ENCODE data around the gene CD48. TPM values are rescaled to one million over a fixed set of nuclear protein-coding genes. Genes with fewer than 3 reads are reported as not detected.

Gene CD48
- total RNA-seq, 1 experiment from 2014 or later, result 0.20 TPM

DNA sequence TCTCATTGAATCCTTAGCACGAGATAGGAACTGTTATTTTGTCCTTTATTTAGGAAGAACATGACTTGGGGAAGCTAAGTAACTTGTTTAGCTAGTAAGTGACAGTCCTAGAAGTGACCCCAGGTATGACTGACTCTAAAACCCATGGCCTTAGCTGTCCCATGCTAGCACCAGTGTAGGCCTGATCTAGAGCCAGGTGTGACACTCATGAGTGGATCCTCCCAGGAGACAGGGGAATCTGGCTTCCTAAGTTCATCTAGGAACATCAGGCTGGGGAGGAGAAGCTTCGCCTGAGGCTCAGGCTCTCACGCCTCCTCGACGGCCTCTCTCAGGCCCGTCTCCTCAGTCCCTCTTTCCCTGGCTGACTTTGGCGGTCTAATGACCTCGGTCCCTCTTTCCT lies 31.2 kb downstream of the CD48 start (continued):
- TF ChIP-seq, protein P1, sequence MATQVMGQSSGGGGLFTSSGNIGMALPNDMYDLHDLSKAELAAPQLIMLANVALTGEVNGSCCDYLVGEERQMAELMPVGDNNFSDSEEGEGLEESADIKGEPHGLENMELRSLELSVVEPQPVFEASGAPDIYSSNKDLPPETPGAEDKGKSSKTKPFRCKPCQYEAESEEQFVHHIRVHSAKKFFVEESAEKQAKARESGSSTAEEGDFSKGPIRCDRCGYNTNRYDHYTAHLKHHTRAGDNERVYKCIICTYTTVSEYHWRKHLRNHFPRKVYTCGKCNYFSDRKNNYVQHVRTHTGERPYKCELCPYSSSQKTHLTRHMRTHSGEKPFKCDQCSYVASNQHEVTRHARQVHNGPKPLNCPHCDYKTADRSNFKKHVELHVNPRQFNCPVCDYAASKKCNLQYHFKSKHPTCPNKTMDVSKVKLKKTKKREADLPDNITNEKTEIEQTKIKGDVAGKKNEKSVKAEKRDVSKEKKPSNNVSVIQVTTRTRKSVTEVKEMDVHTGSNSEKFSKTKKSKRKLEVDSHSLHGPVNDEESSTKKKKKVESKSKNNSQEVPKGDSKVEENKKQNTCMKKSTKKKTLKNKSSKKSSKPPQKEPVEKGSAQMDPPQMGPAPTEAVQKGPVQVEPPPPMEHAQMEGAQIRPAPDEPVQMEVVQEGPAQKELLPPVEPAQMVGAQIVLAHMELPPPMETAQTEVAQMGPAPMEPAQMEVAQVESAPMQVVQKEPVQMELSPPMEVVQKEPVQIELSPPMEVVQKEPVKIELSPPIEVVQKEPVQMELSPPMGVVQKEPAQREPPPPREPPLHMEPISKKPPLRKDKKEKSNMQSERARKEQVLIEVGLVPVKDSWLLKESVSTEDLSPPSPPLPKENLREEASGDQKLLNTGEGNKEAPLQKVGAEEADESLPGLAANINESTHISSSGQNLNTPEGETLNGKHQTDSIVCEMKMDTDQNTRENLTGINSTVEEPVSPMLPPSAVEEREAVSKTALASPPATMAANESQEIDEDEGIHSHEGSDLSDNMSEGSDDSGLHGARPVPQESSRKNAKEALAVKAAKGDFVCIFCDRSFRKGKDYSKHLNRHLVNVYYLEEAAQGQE (IDR thresholded peaks at IDR 0.05; ENCODE audit: low read depth), result no peak
- TF ChIP-seq, protein P2, sequence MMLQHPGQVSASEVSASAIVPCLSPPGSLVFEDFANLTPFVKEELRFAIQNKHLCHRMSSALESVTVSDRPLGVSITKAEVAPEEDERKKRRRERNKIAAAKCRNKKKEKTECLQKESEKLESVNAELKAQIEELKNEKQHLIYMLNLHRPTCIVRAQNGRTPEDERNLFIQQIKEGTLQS (IDR thresholded peaks at IDR 0.05), result no peak
- no peak for TF ChIP-seq CBX3 (IDR thresholded peaks at IDR 0.05; ENCODE audit: low read depth)
- TF ChIP-seq ZFX (IDR thresholded peaks at IDR 0.05), result no peak

DNA sequence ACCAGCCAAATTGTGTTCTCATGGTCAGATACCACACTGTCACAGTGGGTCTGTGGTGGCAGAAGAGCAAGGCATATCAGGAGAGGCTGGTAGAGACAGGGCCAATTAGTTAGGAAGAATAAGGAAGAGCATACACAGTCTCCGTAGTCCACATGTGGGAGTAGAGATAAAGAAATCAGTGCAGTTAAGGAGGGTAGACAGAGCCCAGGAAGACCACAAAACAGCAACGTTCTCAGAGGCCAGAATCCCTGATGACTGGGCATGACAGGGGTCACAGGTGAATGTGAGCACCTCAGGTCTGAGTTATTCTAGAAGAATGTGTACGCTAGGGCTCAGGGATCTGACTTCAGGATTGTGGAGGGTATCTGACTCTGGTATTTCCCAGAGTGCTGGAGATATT lies 31.7 kb downstream of the CD48 start:
- no peak overlapping the region for H3K4me3 ChIP-seq (replicated peaks in 1 of 2; ENCODE audit: low read depth in 1 of 2, low read length in 2 of 2)
- TF ChIP-seq YY1 (IDR thresholded peaks at IDR 0.05; ENCODE audit: extremely low read depth, insufficient replicate concordance, low read depth, low read length) (no peak), ELF1 (IDR thresholded peaks at IDR 0.05; ENCODE audit: borderline replicate concordance, low read depth) (no peak), SIN3A (IDR thresholded peaks at IDR 0.05; ENCODE audit: low read depth) (no peak), SP1 (IDR thresholded peaks at IDR 0.05; ENCODE audit: low read depth) (no peak), JUND (IDR thresholded peaks at IDR 0.05) (no peak), EGR1 (IDR thresholded peaks at IDR 0.05; ENCODE audit: low read depth) (no peak)
- TF ChIP-seq, protein P3, sequence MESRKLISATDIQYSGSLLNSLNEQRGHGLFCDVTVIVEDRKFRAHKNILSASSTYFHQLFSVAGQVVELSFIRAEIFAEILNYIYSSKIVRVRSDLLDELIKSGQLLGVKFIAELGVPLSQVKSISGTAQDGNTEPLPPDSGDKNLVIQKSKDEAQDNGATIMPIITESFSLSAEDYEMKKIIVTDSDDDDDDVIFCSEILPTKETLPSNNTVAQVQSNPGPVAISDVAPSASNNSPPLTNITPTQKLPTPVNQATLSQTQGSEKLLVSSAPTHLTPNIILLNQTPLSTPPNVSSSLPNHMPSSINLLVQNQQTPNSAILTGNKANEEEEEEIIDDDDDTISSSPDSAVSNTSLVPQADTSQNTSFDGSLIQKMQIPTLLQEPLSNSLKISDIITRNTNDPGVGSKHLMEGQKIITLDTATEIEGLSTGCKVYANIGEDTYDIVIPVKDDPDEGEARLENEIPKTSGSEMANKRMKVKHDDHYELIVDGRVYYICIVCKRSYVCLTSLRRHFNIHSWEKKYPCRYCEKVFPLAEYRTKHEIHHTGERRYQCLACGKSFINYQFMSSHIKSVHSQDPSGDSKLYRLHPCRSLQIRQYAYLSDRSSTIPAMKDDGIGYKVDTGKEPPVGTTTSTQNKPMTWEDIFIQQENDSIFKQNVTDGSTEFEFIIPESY (IDR thresholded peaks at IDR 0.05; ENCODE audit: extremely low read depth, insufficient replicate concordance, low read length), result no peak
- TF ChIP-seq, protein P4, sequence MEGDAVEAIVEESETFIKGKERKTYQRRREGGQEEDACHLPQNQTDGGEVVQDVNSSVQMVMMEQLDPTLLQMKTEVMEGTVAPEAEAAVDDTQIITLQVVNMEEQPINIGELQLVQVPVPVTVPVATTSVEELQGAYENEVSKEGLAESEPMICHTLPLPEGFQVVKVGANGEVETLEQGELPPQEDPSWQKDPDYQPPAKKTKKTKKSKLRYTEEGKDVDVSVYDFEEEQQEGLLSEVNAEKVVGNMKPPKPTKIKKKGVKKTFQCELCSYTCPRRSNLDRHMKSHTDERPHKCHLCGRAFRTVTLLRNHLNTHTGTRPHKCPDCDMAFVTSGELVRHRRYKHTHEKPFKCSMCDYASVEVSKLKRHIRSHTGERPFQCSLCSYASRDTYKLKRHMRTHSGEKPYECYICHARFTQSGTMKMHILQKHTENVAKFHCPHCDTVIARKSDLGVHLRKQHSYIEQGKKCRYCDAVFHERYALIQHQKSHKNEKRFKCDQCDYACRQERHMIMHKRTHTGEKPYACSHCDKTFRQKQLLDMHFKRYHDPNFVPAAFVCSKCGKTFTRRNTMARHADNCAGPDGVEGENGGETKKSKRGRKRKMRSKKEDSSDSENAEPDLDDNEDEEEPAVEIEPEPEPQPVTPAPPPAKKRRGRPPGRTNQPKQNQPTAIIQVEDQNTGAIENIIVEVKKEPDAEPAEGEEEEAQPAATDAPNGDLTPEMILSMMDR (IDR thresholded peaks at IDR 0.05 in 2 of 3, conservative IDR thresholded peaks at IDR 0.05 in 1 of 3; ENCODE audit: borderline replicate concordance in 1 of 3, insufficient read depth in 1 of 3, low read depth in 2 of 3, low read length in 2 of 3), result no peak
- H2AFZ ChIP-seq (ENCODE audit: low read depth, low read length, poor library complexity, severe bottlenecking), result no peak overlapping the region
- DNase-seq (ENCODE audit: low read depth, low spot score), result no peak
- ATAC-seq, result no peak
- POLR2A ChIA-PET, result no interaction called here
- H3K4me2 ChIP-seq (ENCODE audit: low read length), result no peak overlapping the region
- peaks cover 0 to 7% of the 10 kb centered on the region in 2 experiments; a peak in 2 of 4 replicates for H3K4me1 ChIP-seq (ENCODE audit: control insufficient read depth in 1 of 2, insufficient read depth in 2 of 2, low read length in 2 of 2)
- H3K27ac ChIP-seq (ENCODE audit: low read depth, low read length), result no peak overlapping the region
- CTCF ChIA-PET, result interaction anchor here (2.8 kb wide), 1 partner anchor 98 kb away, joined by 8 read pairs; no protein-coding TSS in a partner anchor
- no peaks in the 10 kb centered on the region for H3K79me2 ChIP-seq (ENCODE audit: insufficient read depth, low read length)
- RAD21 ChIA-PET (ENCODE audit: low non-redundant PET in 1 of 2, low total read pairs in 2 of 2, uncharacterized antibody in 2 of 2, unreplicated experiment in 2 of 2), result no interaction called here
- H3K9ac ChIP-seq (ENCODE audit: low read length), result no peak overlapping the region
- H4K20me1 ChIP-seq (ENCODE audit: insufficient read depth), result no peaks in the 10 kb centered on the region
- no peaks in the 10 kb centered on the region for H3K27me3 ChIP-seq (ENCODE audit: insufficient read depth, low read length)
- BruUV-seq (replicated peaks), result no TSS peak
- no peaks in the 10 kb centered on the region for H3K9me3 ChIP-seq (ENCODE audit: control insufficient read depth in 1 of 2, insufficient read depth in 1 of 2, low read depth in 1 of 2, low read length in 2 of 2)
- H3K9me2 ChIP-seq (ENCODE audit: insufficient read depth), result no peaks in the 10 kb centered on the region
- no peaks in the 10 kb centered on the region for H3K36me3 ChIP-seq (ENCODE audit: control insufficient read depth in 1 of 2, insufficient read depth in 2 of 2, low read length in 2 of 2)
- intact Hi-C loops (cut with micrococcal nuclease), result loop anchor here (5.0 kb wide), 3 partner anchors 253 to 697 kb away; no protein-coding TSS in a partner anchor
